ELF-1 (cell line): ENCODE results near the gene EVI5.

Experiments
- DNase-seq: peaks from one replicate; pipeline ENCODE4 v3.0.0-alpha.2; 2016; ENCODE audit warnings: low read depth, low spot score

Gene EVI5

GRCh38 chr1:92784639-92785500, at the start of gene EVI5:
Gene EVI5 (minus strand): TSS chr1:92785108. CDS start chr1:92736546, 48,562 bp downstream.
- peak; percentile 100 for DNase-seq

- DNase-seq = no peak
Observed at GRCh38 chr1:92834617-92835016, 49.7 kb upstream of the EVI5 start.

GRCh38 chr1:92833840-92834239, 48.9 kb upstream of the EVI5 start:
- DNase-seq = no peak

- no peak for DNase-seq
Observed at GRCh38 chr1:92832537-92833114, 47.7 kb upstream of the EVI5 start.

GRCh38 chr1:92831762-92832536, 47.0 kb upstream of the EVI5 start, which contains the start of gene RPL5:
Gene RPL5 (plus strand): TSS chr1:92832040. CDS start chr1:92832115, 75 bp downstream.
- peak; percentile 99 for DNase-seq

- DNase-seq = no peak
Observed at GRCh38 chr1:92831368-92831761, 46.5 kb upstream of the EVI5 start.

- no peak for DNase-seq
Observed at GRCh38 chr1:92826792-92827191, 41.9 kb upstream of the EVI5 start.

- DNase-seq = peak; percentile 77
Observed at GRCh38 chr1:92822879-92823278, 38.0 kb upstream of the EVI5 start.

- no peak for DNase-seq
Observed at GRCh38 chr1:92820551-92820950, 35.6 kb upstream of the EVI5 start.

GRCh38 chr1:92820024-92820423, 35.1 kb upstream of the EVI5 start:
- DNase-seq = peak; percentile 57

- DNase-seq = peak; percentile 47
Observed at GRCh38 chr1:92817986-92818764, 33.3 kb upstream of the EVI5 start.

GRCh38 chr1:92817137-92817697, 32.3 kb upstream of the EVI5 start:
- DNase-seq = no peak

- no peak for DNase-seq
Observed at GRCh38 chr1:92816732-92817131, 31.8 kb upstream of the EVI5 start.

- DNase-seq = no peak
Observed at GRCh38 chr1:92808381-92808780, 23.5 kb upstream of the EVI5 start.

- DNase-seq = no peak
Observed at GRCh38 chr1:92805216-92805615, 20.3 kb upstream of the EVI5 start.

- peak; percentile 74 for DNase-seq
Observed at GRCh38 chr1:92804721-92805201, 19.9 kb upstream of the EVI5 start.

- no peak for DNase-seq
Observed at GRCh38 chr1:92803140-92803887, 18.4 kb upstream of the EVI5 start.

- DNase-seq = no peak
Observed at GRCh38 chr1:92797961-92798360, 13.1 kb upstream of the EVI5 start.

GRCh38 chr1:92797297-92797696, 12.4 kb upstream of the EVI5 start:
- no peak for DNase-seq

- no peak for DNase-seq
Observed at GRCh38 chr1:92795166-92795565, 10.3 kb upstream of the EVI5 start.
